ENCODE data around the gene CARD11. TPM values are rescaled to one million over a fixed set of nuclear protein-coding genes. Genes with fewer than 3 reads are reported as not detected.
"Not testable (repeated sequence)": the region's sequence is repeated elsewhere in the genome, so short reads cannot be mapped to it uniquely, and the experiment has no call there.

The CARD11 gene
- total RNA-seq, 1 experiment from 2014 or later: 0.43 TPM

DNA sequence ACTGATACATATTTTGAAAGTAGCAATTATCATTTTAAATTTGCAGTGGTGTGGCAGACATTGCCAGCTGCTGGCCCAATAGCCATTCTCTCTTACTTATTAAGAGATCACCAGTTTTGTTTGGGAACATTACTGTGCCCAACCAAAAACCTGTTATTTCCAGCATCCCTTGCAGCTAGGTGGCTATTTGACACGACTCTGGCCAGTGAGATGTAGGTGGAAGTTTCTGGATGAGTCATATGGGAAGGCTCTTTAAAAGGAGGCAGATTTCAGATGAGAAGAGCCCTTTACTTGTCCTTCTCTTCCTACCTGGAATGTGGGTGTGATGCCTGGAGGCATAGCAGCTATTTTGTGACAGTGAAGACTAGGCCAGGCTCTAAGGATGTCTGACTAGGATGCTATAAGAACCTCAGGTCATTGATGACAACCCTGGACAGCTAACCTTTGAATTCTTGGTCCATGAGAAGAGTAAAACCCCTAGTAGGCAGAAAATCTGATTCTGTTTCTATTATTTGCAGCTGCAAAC is 77.9 kb downstream of the CARD11 start:
- no peak for DNase-seq (ENCODE audit: low read depth)

- DNase-seq (ENCODE audit: low read depth): no peak
Measured at GRCh38 chr7:2965301-2965700, 78.4 kb downstream of the CARD11 start.

DNA sequence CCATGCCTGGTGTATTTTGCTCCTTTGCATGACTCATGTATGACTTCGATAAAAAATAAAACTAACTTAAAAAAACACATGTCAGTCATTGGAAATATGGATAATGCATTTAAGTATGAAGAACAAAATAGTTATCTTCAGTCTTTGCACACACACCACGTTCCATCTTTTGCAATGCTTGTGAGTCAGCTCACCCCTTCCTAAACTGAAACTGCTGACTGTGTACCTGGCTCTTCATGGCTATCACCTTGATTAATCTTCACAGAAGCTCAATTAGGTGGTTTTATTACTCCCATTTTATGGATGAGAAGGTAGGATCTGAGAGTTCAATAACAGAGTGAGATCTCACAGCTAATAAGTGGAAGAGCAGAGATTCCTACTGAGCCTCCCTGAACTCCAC is 79.5 kb downstream of the CARD11 start:
- no peak for DNase-seq (ENCODE audit: low read depth)

DNA sequence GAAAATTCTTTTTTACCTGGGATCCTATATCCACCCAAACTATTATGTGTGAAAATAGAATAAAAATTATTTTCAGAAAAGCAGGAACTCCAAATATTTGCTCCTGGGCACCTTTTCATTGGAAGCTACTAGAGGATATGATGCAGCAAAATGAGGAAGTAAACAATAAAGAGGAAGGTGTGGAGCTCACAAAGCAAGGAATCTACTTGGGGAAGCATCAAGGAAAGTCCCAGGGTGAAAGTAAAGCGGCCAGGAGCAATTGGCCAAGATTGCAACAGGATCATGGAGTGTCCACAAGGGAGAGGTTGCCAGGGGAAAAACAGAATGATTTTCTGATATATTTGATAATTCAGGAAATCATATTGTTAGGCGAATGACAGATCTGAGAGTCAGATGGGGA is 80.8 kb downstream of the CARD11 start:
- no peak for DNase-seq (ENCODE audit: low read depth)

DNA sequence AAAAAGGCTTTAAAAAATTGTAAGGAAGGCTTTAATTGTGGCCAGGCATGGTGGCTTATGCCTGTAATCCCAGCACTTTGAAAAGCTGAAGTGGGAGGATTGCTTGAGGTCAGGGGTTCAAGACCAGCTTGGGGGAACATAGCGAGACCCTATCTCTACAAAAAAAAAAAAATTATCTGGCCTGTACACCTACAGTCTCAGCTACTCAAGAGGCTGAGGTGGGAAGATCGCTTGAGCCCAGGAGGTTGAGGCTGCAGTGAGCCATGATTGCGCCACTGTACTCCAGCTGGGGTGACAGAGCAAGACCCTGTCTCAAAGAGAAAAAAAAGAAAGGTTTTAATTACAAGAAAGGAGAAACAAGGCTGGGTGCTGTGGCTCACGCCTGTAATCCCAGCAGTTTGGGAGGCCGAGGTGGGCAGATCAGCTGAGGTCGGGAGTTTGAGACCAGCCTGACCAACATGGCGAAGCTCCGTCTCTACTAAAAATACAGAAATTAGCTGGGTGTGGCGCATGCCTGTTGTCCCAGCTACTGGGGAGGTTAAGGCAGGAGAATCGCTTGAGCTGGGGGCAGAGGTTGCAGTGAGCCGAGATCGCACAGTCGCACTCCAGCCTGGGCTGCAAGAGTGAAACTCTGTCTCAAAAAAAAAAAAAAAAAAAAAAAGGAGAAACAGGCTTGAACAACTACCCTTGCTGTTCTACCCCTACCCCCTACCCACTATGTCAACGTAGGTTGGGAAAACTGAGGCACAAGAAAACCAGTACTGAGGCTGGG is 83.7 kb downstream of the CARD11 start:
- no peak for DNase-seq (ENCODE audit: low read depth)

DNA sequence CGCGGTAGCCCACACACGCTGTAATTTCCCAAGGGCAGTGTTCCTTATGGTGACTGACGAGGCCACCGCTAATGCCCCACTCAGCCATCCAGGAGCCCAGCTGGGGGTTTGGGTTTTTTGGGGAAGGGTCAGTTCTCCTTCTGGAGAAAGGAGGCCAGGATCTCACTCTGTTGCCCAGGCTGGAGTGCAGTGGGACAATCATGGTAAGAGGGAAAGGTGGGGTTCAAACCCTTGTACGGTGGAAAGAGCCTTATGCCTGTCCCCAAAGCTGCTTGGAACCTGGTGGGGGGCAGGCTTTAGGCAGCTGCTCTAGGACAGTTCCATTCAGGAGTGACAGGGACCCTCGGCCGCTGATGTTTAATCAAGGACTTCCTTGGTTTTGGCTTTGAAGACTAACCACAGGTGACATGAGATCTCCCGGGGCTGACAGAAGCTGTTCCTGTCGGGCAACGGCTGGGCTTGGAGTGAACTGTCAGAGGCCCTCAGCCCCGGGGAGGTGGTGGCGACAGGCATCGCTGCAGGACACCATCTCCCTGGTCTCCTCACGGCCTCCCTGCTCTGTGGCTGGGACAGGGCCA is 84.5 kb downstream of the CARD11 start:
- no peak for DNase-seq (ENCODE audit: low read depth)

DNA sequence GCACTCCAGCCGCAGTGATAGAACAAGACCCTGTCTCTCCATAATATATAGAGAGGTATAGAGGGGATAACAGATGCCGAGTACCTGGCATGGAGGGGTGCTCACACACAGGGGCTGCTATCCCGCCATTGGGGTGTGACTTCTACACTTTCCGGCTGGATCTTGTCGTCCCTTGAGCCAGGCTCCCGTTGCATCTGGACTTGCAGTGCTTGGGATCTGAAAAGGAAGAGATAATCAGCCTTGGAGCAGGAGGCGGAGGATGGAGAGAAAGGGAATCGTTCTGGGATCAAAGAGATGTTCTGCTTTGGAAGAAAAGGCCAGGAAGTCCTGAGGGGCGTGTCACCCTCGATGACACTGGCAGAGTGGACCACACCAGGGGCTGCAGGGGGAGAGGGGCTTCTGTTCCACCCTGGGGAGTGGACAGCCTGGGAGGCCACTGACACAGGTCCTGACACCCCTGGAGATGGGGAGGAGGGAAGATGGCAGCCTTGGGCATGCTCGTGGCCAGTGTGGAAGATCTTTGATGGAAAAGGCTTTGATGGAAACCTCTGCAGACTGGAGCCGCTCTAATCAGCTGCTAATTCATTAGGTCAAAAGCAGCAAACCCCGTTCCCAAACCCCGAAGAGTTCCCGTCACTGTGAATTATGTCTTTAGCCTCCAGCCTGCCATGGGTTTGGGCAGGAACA is 85.1 kb downstream of the CARD11 start:
- DNase-seq (ENCODE audit: low read depth): no peak

DNA sequence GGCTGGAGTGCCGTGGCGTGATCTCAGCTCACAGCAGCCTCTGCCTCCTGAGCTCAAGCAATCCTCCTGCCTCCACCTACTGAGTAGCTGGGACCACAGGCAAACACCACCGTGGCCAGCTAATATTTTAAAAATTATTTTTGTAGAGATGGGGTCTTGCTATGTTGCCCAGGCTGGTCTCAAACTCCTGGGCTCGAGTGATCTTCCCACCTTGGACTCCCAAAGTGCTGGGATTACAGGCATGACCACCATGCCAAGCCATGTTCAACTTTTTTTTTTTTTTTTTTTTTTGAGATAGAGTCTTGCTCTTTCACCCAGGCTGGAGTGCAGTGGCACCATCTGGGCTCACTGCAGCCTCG is 86.3 kb downstream of the CARD11 start:
- DNase-seq (ENCODE audit: low read depth): not testable (repeated sequence)

GRCh38 chr7:2956526-2957368 is 86.9 kb downstream of the CARD11 start:
- peak; percentile 56 for DNase-seq (ENCODE audit: low read depth)

DNA sequence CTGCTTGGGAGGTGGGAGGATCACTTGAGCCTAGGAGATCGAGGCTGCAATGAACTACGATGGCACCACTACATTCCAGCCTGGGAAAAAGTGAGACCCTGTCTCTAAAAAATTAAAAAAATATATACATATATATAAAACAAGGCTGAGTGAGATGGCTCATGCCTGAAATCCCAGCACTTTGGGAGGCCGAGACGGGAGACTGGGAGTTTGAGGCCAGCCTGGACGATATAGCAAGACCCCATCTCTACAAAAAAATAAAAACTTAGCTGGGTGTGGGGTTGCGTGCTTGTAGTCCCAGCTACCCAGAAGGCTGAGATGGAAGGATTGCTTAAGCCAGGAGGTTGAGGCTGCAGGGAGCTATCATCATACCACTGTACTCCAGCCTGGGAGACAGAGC is 87.6 kb downstream of the CARD11 start:
- no peak for DNase-seq (ENCODE audit: low read depth)

DNA sequence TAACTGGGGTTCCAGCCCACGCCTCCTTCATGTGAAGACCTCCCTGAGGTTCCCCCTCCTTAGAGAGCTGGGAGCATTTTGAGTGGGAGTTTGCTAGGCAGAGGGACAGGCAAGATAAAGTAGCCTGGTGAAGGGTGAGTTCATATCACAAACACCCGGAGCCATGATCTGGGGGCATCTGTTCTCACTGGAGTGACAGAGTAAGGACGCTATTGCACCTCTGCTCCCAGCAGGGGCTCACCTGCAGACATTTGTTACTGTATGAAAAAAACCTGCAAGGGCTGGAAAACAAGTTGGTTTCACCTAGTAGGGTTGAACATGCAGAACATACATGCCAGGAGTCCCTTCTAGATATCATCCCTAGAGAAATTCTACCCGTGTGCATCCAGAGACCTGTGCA is 88.4 kb downstream of the CARD11 start:
- no peak for DNase-seq (ENCODE audit: low read depth)

- DNase-seq (ENCODE audit: low read depth): no peak
Measured at GRCh38 chr7:2954433-2954853, 89.2 kb downstream of the CARD11 start.

DNA sequence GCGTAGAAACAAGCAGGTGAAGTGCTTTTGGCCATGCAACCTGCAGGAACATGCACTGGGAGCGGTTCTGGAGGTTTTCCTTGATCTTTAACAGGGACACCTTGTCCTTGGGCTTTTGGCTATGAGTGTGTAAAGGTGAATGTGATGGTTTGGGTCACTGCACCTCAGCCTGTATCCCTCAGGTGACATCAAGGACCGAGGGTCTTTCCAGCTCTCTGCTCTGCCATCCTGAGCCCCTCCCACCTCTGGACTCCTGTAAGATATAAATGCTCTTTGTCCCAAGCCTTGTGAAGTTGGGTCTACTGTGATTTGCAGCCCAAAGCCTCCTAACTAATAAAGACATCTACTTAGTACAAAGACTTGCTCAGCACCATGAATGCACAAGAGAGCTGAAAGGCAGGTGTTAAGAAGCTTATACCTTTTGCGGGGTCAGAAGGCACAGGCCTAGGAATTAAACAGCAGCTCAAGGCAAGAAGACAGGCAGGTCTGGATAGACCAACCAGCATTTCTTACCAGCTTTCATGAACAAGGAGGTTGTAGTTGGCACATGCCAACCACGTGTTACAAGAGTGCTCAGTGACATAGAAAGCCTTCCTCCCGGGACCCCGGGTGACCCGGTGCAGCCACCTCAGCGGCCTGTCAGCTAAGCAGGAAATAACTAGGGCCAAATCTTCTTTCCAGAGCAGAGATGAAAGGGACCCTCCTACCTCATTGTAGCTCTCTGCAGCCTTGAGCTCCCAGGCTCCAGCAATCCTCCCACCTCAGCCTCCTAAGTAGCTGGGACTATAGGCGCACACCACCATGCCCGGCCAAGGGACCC is 89.9 kb downstream of the CARD11 start:
- no peak for DNase-seq (ENCODE audit: low read depth)

DNA sequence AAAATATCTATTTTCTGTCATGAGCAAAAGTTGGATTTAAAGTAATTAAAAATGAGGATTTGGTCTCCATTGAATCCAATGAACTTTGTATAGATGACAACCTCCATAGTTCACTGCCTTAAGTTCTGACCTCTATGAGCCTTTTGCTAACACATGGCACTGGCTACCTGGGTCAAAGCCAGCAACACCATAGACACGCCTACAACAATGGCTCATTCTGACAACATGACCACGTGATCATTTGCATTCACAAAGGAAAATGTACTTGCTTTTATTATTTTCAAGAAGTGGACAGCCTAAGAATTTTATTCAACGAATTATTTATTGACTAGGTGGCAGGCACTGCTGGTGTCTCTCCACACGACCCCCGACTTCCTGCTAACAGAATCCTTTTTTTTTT is 90.6 kb downstream of the CARD11 start:
- DNase-seq (ENCODE audit: low read depth): no peak

DNA sequence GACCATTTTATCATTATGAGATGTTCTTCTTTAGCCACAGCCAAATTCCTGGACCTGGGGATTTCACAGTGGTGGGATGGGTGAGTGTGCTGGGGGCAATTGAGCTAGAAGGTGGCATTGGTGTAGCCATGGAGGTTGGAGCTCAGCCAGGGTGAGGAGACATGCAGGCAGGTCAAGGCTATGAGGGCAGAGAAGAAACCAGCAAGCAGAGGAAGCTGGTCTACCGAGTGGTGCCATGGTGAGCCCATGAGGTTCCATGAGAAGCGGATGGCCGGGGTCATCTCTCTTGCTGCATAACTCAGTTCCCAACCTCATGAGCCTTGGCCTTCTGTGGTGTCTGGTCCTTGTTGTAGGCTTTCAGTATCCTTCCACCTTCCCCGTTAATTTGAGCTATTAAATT is 91.4 kb downstream of the CARD11 start:
- DNase-seq (ENCODE audit: low read depth): no peak

- no peak for DNase-seq (ENCODE audit: low read depth)
Measured at GRCh38 chr7:2950578-2950977, 93.1 kb downstream of the CARD11 start.

GRCh38 chr7:2948749-2949148 is 94.9 kb downstream of the CARD11 start:
- no peak for DNase-seq (ENCODE audit: low read depth)

DNA sequence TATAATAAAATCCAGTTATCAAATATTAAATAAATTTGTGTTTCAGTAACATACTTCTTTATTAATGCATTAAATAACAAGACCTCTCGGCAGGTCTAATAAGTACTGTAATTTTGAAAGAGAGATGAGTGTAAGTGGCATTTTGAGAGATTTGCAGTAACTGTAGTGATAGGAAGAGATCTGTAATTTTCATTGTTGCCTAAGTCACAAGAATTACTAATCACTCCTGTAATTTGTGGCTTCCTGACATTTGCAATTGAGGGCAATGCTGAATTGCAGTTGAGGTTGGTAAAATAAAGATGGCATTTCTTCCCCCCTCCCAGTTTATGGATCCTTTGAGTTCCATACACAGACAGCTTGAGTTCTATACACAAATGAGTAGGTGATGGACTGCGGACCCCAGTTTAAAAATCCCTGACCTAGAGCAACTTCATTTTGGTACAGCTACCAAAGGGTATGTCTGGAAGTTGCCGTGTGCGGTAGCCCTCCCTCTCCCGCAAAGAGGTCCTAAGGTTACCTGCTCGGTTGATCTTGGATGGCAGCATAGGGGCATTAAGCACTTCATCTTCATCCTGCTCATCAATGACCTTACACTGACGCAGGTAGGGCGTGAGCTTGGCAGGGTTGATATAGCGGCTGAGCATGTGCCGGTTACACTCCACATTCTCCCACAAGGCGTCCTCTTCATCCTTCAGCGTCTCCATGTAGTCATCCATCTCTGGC is 96.4 kb downstream of the CARD11 start:
- no peak for DNase-seq (ENCODE audit: low read depth)

DNA sequence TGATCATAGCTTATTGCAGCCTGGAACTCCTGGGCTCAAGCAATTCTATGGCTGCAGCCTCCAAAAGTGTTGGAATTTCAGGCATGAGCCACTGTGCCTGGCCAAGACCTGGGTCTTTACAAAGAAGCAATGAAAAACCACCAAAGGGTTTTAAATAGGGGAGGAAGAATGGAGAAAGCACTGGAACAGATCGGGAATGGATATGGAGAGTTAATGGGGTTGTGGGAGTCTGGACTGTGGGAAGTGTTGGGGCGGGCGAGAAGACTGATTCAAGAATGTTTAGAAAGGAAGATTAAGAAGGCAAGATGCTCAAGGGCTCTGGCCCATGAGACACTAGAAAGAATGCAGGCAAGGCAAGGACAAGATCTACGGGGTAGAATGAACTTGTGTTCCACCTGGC is 98.5 kb downstream of the CARD11 start:
- no peak for DNase-seq (ENCODE audit: low read depth)

GRCh38 chr7:2944739-2945138 is 98.9 kb downstream of the CARD11 start:
- DNase-seq (ENCODE audit: low read depth): no peak

Measured in HT1080 (cell line).